HEK293 (cell line): ENCODE measurements around the gene HMG20A.

ENCODE experiments used
- CTCF ChIA-PET: fragments of 350-600 bp; formaldehyde crosslinking; extraction: SDS; loops from one replicate; lab custom pipeline; 2021; ENCODE audit warnings: antibody characterized with exemption; lab: Yijun Ruan, JAX
- POLR2A ChIA-PET: fragments of 300-600 bp; formaldehyde crosslinking; extraction: SDS; loops from one replicate; lab custom pipeline; 2020; ENCODE audit warnings: antibody characterized with exemption, inconsistent platforms; lab: Yijun Ruan, JAX
- H3K27ac ChIP-seq: fragments of 200-500 bp; sonication (Bioruptor generic); 2 replicates; pipeline ENCODE4 v1.5.1; 2014; ENCODE audit warnings: low read depth, low read length, control low read depth, inconsistent platforms; ENCODE audit errors: extremely low read depth
- H3K36me3 ChIP-seq, 2 experiments: fragments of 200-500 bp in 1 of 2; sonication (Bioruptor generic) in 1 of 2; 1 replicate in 1 of 2; 2 replicates in 1 of 2; pipeline ENCODE4 v1.5.1; 2014 to 2017; ENCODE audit warnings: inconsistent platforms in 2 of 2, low read length in 2 of 2; ENCODE audit not compliant: control insufficient read depth in 2 of 2, insufficient read depth in 1 of 2
- H3K4me1 ChIP-seq: fragments of 200-500 bp; sonication (Bioruptor generic); 2 replicates; pipeline ENCODE4 v1.5.1; 2014; ENCODE audit warnings: mild to moderate bottlenecking, low read length, inconsistent platforms; ENCODE audit not compliant: control insufficient read depth, insufficient read depth
- H3K4me3 ChIP-seq: 2 replicates; pipeline ENCODE4 v1.5.1; 2011; ENCODE audit warnings: low read depth, mild to moderate bottlenecking, control low read depth, low read length, moderate library complexity
- H3K9me3 ChIP-seq: fragments of 200-500 bp; sonication (Bioruptor generic); 2 replicates; pipeline ENCODE4 v1.5.1; 2014; ENCODE audit warnings: low read depth, low read length, inconsistent platforms; ENCODE audit not compliant: control insufficient read depth, insufficient read depth
- BCL11A ChIP-seq: fragments of 450-650 bp; formaldehyde crosslinking; IDR thresholded peaks from 2 replicates; pipeline ENCODE4 v1.5.1; 2016; ENCODE audit warnings: low read depth, missing biosample characterization, missing genetic modification characterization
- EGR2 ChIP-seq: fragments of 450-650 bp; formaldehyde crosslinking; IDR thresholded peaks from 2 replicates; pipeline ENCODE4 v1.5.1; 2016; ENCODE audit warnings: low read depth, missing biosample characterization, missing genetic modification characterization
- GFI1B ChIP-seq: fragments of 450-650 bp; formaldehyde crosslinking; IDR thresholded peaks from 2 replicates; pipeline ENCODE4 v1.5.1; 2016; ENCODE audit warnings: missing biosample characterization, missing genetic modification characterization
- IKZF3 ChIP-seq: fragments of 450-650 bp; IDR thresholded peaks from 2 replicates; pipeline ENCODE4 v1.5.0; 2018; ENCODE audit warnings: missing biosample characterization, mild to moderate bottlenecking, missing genetic modification characterization, moderate library complexity
- MZF1 ChIP-seq: fragments of 450-650 bp; formaldehyde crosslinking; IDR thresholded peaks from 2 replicates; pipeline ENCODE4 v1.5.1; 2017; ENCODE audit warnings: missing biosample characterization, missing genetic modification characterization, borderline replicate concordance
- PRDM1 ChIP-seq: fragments of 450-650 bp; formaldehyde crosslinking; IDR thresholded peaks from 2 replicates; pipeline ENCODE4; 2016; ENCODE audit warnings: missing biosample characterization, missing genetic modification characterization
- ZBTB21 ChIP-seq: fragments of 450-650 bp; formaldehyde crosslinking; IDR thresholded peaks from 2 replicates; pipeline ENCODE4 v1.5.1; 2017; ENCODE audit warnings: missing biosample characterization, missing genetic modification characterization
- ZEB2 ChIP-seq: fragments of 450-650 bp; formaldehyde crosslinking; IDR thresholded peaks from 2 replicates; pipeline ENCODE4 v1.5.1; 2016; ENCODE audit warnings: missing biosample characterization, missing genetic modification characterization
- ZFHX2 ChIP-seq: fragments of 450-650 bp; formaldehyde crosslinking; conservative IDR thresholded peaks from 2 replicates; pipeline ENCODE4 v1.5.1; 2016; ENCODE audit warnings: missing biosample characterization, missing genetic modification characterization
- ZNF121 ChIP-seq: fragments of 450-650 bp; formaldehyde crosslinking; IDR thresholded peaks from 2 replicates; pipeline ENCODE4 v1.5.1; 2016; ENCODE audit warnings: missing biosample characterization, missing genetic modification characterization
- ZNF140 ChIP-seq: fragments of 450-650 bp; formaldehyde crosslinking; IDR thresholded peaks from 2 replicates; pipeline ENCODE4 v1.5.1; 2016; ENCODE audit warnings: missing biosample characterization, missing genetic modification characterization
- ZNF157 ChIP-seq: fragments of 450-650 bp; formaldehyde crosslinking; IDR thresholded peaks from 2 replicates; pipeline ENCODE4 v1.5.1; 2016; ENCODE audit warnings: missing biosample characterization, missing genetic modification characterization
- ZNF23 ChIP-seq: fragments of 450-650 bp; formaldehyde crosslinking; IDR thresholded peaks from 2 replicates; pipeline ENCODE4 v1.5.1; 2016; ENCODE audit warnings: missing biosample characterization, missing genetic modification characterization, borderline replicate concordance
- ZNF311 ChIP-seq: fragments of 450-650 bp; formaldehyde crosslinking; IDR thresholded peaks from 2 replicates; pipeline ENCODE4 v1.5.1; 2017; ENCODE audit warnings: missing biosample characterization, missing genetic modification characterization, borderline replicate concordance
- ZNF510 ChIP-seq: fragments of 450-650 bp; formaldehyde crosslinking; IDR thresholded peaks from 2 replicates; pipeline ENCODE4 v1.5.1; 2018; ENCODE audit warnings: mild to moderate bottlenecking, missing genetic modification characterization, missing biosample characterization; ENCODE audit not compliant: insufficient replicate concordance
- ZNF585B ChIP-seq: fragments of 450-650 bp; formaldehyde crosslinking; IDR thresholded peaks from 2 replicates; pipeline ENCODE4 v1.5.1; 2016; ENCODE audit warnings: missing biosample characterization, missing genetic modification characterization
- ZNF707 ChIP-seq: fragments of 450-650 bp; formaldehyde crosslinking; IDR thresholded peaks from 2 replicates; pipeline ENCODE4 v1.5.1; 2016; ENCODE audit warnings: missing biosample characterization, missing genetic modification characterization
- ZNF768 ChIP-seq: fragments of 450-650 bp; formaldehyde crosslinking; IDR thresholded peaks from 2 replicates; pipeline ENCODE4 v1.5.1; 2018; ENCODE audit warnings: missing biosample characterization, mild to moderate bottlenecking, missing genetic modification characterization
- TF ChIP-seq, protein P1 (sequence below): fragments of 450-650 bp; formaldehyde crosslinking; IDR thresholded peaks from 2 replicates; pipeline ENCODE4 v1.5.1; 2017; ENCODE audit warnings: missing biosample characterization, missing genetic modification characterization
- TF ChIP-seq, protein P2 (sequence below): fragments of 450-650 bp; formaldehyde crosslinking; IDR thresholded peaks from 2 replicates; pipeline ENCODE4 v1.5.1; 2016; ENCODE audit warnings: missing biosample characterization, missing genetic modification characterization
- TF ChIP-seq, protein P3 (sequence below): fragments of 450-650 bp; formaldehyde crosslinking; conservative IDR thresholded peaks from 2 replicates; pipeline ENCODE4 v1.5.1; 2016; ENCODE audit warnings: low read depth, missing biosample characterization, missing genetic modification characterization
- TF ChIP-seq, protein P4 (sequence below): fragments of 450-650 bp; formaldehyde crosslinking; IDR thresholded peaks from 2 replicates; pipeline ENCODE4 v1.5.1; 2016; ENCODE audit warnings: missing biosample characterization, missing genetic modification characterization, borderline replicate concordance

Gene HMG20A

DNA sequence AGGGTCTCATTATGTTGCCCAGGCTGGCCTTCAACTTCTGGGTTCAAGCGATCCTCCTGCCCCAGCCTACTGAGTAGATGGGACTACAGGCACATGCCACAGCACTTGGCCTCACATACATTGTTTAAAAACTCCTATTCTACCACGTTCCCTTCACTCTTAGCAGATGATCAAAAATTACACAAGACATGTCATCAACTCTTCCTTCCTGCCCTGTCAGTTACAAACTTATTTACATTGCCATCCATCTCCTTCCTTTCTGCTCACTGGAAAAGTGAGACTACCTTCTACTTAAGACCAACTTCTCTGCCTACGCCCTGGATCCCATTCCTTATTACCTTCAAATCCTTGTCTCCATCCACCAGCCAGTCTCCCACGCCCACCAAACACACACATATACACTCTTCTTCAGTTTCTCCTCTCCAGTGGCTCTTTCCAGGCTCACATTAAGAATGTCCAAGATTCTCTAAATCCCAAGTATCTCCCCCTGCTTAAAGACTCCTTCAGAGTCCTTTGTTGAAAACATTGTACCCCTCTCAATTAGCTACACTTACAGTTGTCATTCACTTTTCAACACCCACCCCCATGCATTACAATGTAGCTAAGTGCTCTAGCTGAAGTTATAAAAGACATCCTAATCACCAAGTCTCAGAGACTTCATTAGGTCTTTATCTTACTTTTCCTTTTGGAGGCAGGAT, 5.1 kb upstream of the HMG20A start:
- Histone ChIP-seq H3K27ac (no peak overlapping the region), H3K36me3 (no peaks in the 10 kb centered on the region), H3K4me3 (no peak overlapping the region), H3K9me3 (no peaks in the 10 kb centered on the region), H3K4me1 (peaks cover 39% of the 10 kb centered on the region)
- ChIA-PET POLR2A (no interaction called here), CTCF (interaction anchor here (0.7 to 1.3 kb wide), 3 partner anchors 9 to 428 kb away, joined by 3 to 5 read pairs (median 5); no protein-coding TSS in a partner anchor)
- TF ChIP-seq ZFHX2 (tag by site-specific recombination) (peak; percentile 51), PRDM1 (tag by site-specific recombination) (peak; percentile 39; the same call in 1 of the 2 replicates), EGR2 (tag by site-specific recombination) (0 out of 2 replicates have a peak, but pooled peaks have one; percentile 34), ZNF23 (tag by site-specific recombination) (no peak)

DNA sequence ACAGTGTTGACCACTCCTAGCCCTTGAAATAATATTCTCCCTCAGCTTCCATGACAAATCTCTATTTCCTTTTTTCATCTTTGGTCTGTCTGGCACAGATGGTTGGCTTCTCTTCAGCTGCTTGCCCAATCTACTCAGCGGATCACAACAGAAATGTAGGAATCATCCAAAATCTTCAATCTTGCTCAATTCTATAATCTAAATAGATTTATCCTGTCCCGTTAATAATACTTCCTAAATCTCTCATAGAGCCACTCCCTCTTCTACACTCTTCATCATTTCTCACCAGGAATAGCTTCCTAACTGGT, 4.6 kb upstream of the HMG20A start:
- Histone ChIP-seq H3K4me3 (no peak overlapping the region), H3K4me1 (peaks cover 34% of the 10 kb centered on the region), H3K9me3 (no peaks in the 10 kb centered on the region), H3K27ac (no peak overlapping the region), H3K36me3 (no peaks in the 10 kb centered on the region)
- TF ChIP-seq IKZF3 (tag by site-specific recombination) (no peak), ZNF157 (tag by site-specific recombination) (no peak), ZNF707 (no peak), GFI1B (no peak), ZNF585B (tag by site-specific recombination) (no peak), ZBTB21 (tag by site-specific recombination) (no peak), BCL11A (tag by site-specific recombination) (no peak), ZNF311 (tag by site-specific recombination) (no peak), ZNF140 (tag by site-specific recombination) (no peak), ZEB2 (tag by site-specific recombination) (no peak), MZF1 (no peak), ZNF121 (tag by site-specific recombination) (no peak), ZNF510 (no peak), ZNF768 (tag by site-specific recombination) (no peak)
- TF ChIP-seq, protein P1, sequence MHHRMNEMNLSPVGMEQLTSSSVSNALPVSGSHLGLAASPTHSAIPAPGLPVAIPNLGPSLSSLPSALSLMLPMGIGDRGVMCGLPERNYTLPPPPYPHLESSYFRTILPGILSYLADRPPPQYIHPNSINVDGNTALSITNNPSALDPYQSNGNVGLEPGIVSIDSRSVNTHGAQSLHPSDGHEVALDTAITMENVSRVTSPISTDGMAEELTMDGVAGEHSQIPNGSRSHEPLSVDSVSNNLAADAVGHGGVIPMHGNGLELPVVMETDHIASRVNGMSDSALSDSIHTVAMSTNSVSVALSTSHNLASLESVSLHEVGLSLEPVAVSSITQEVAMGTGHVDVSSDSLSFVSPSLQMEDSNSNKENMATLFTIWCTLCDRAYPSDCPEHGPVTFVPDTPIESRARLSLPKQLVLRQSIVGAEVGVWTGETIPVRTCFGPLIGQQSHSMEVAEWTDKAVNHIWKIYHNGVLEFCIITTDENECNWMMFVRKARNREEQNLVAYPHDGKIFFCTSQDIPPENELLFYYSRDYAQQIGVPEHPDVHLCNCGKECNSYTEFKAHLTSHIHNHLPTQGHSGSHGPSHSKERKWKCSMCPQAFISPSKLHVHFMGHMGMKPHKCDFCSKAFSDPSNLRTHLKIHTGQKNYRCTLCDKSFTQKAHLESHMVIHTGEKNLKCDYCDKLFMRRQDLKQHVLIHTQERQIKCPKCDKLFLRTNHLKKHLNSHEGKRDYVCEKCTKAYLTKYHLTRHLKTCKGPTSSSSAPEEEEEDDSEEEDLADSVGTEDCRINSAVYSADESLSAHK, result no peak
- TF ChIP-seq, protein P2, sequence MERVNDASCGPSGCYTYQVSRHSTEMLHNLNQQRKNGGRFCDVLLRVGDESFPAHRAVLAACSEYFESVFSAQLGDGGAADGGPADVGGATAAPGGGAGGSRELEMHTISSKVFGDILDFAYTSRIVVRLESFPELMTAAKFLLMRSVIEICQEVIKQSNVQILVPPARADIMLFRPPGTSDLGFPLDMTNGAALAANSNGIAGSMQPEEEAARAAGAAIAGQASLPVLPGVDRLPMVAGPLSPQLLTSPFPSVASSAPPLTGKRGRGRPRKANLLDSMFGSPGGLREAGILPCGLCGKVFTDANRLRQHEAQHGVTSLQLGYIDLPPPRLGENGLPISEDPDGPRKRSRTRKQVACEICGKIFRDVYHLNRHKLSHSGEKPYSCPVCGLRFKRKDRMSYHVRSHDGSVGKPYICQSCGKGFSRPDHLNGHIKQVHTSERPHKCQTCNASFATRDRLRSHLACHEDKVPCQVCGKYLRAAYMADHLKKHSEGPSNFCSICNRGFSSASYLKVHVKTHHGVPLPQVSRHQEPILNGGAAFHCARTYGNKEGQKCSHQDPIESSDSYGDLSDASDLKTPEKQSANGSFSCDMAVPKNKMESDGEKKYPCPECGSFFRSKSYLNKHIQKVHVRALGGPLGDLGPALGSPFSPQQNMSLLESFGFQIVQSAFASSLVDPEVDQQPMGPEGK (tag by site-specific recombination), result no peak
- TF ChIP-seq, protein P3, sequence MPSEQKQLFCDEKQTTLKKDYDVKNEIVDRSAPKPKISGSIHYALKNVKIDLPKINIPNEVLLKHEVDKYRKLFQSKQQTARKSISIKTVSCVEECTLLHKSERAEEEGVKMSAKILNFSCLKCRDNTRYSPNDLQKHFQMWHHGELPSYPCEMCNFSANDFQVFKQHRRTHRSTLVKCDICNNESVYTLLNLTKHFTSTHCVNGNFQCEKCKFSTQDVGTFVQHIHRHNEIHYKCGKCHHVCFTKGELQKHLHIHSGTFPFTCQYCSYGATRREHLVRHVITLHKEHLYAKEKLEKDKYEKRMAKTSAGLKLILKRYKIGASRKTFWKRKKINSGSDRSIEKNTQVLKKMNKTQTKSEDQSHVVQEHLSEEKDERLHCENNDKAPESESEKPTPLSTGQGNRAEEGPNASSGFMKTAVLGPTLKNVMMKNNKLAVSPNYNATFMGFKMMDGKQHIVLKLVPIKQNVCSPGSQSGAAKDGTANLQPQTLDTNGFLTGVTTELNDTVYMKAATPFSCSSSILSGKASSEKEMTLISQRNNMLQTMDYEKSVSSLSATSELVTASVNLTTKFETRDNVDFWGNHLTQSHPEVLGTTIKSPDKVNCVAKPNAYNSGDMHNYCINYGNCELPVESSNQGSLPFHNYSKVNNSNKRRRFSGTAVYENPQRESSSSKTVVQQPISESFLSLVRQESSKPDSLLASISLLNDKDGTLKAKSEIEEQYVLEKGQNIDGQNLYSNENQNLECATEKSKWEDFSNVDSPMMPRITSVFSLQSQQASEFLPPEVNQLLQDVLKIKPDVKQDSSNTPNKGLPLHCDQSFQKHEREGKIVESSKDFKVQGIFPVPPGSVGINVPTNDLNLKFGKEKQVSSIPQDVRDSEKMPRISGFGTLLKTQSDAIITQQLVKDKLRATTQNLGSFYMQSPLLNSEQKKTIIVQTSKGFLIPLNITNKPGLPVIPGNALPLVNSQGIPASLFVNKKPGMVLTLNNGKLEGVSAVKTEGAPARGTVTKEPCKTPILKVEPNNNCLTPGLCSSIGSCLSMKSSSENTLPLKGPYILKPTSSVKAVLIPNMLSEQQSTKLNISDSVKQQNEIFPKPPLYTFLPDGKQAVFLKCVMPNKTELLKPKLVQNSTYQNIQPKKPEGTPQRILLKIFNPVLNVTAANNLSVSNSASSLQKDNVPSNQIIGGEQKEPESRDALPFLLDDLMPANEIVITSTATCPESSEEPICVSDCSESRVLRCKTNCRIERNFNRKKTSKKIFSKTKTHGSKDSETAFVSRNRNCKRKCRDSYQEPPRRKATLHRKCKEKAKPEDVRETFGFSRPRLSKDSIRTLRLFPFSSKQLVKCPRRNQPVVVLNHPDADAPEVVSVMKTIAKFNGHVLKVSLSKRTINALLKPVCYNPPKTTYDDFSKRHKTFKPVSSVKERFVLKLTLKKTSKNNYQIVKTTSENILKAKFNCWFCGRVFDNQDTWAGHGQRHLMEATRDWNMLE (tag by site-specific recombination), result no peak
- TF ChIP-seq, protein P4, sequence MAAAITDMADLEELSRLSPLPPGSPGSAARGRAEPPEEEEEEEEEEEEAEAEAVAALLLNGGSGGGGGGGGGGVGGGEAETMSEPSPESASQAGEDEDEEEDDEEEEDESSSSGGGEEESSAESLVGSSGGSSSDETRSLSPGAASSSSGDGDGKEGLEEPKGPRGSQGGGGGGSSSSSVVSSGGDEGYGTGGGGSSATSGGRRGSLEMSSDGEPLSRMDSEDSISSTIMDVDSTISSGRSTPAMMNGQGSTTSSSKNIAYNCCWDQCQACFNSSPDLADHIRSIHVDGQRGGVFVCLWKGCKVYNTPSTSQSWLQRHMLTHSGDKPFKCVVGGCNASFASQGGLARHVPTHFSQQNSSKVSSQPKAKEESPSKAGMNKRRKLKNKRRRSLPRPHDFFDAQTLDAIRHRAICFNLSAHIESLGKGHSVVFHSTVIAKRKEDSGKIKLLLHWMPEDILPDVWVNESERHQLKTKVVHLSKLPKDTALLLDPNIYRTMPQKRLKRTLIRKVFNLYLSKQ (tag by site-specific recombination), result no peak
- ChIA-PET CTCF (interaction anchor here (0.7 to 1.3 kb wide), 3 partner anchors 9 to 428 kb away, joined by 3 to 5 read pairs (median 5); no protein-coding TSS in a partner anchor), POLR2A (no interaction called here)
